Measurements from ENCODE around the gene DRD1.
"Not testable (repeated sequence)": the region's sequence is repeated elsewhere in the genome, so short reads cannot be mapped to it uniquely, and the experiment has no call there.

Gene DRD1

DNA sequence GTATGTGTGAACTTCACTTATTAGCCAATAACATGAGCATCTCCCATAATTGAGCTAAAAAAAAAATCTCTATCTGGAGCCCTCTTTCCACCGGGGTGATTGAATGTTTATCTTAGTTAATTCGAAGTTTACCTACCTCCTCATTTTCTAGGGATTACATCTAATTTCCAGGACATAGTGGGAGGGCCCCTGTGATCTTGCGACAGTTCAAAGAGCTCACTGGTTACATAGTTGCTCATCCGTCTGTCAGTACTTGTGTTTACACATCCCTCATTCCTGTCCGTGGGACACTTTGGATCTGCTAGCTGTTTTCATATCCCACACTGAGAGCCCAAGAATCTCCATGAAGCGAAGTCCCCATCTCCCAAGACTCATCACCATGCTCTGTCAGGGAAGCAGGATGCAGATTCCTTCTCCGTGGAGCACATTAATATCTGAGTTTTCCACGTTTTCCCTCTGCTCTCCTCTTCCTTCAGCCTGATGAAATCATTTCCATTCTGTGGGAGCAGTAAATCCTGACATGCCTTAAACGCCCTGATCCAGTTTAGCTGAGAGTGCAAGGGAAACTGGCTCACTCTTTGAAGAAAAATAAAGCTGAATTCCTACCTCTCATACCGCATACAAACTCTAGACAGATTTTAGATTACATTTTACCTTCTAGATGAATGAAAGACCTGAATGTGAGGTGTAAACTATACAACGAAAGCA lies 24.2 kb upstream of the DRD1 start:
- no peak for DNase-seq

DNA sequence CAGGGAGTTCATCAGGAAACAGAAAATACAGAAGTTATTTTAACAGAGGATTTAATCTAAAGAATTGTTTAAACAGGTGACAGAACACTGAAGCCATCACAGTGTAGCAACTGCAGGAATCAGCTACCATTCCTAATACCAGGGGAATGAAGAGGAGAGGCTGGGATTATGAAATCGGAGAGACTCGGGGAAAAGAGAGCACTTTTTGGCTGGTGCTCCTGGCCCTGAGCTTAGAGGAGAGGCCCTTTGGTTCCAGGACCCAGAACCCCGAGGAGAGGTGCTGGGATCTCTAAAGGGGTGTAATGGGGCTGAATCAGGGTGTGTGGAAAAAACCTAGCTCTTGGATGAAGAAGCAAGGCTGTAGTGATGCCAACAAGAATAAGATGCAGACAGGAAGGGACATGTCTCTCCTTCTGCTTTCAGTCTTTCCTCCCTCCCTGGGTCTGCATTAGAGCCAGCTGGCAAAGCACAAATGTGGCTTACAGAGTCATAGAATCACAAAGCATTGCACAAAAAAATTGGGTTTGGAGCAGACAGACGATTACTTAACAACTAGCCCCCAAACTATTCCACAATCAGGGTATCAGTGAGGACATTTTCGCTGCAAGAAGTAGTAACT lies 22.8 kb upstream of the DRD1 start:
- no peak for DNase-seq

DNA sequence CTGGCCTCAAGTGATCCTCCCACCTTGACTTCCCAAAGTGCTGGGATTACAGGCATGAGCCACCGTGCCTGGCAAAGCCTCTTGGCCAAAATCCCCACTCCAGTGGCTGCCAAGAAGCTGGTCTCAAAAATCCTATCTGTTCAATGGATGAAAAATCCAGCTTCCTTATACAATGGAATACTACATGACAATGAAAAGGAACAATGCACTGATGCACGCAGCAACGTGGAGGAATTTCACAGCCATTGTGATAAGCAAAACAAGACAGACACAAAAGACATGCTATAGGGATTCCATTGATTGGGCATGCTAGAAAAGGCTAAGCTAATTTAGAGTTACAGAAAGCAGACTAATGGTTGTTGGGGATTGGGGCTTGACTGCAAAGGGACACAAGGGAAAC lies 21.3 kb upstream of the DRD1 start:
- no peak for DNase-seq

DNA sequence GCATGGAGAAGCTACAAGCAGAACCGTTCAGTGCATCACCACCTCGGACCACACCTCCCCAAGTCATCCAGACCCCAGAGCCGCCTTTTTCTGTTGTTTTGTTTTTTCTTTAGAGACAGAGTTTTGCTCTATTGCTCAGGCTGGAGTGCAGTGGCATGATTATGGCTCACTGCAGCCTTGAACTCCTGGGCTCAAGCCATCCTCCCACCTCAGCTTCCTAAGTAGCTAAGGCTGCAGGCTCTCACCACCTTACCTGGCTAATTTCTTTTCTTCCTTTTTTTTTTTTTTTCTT lies 20.9 kb upstream of the DRD1 start:
- no peak for DNase-seq

DNA sequence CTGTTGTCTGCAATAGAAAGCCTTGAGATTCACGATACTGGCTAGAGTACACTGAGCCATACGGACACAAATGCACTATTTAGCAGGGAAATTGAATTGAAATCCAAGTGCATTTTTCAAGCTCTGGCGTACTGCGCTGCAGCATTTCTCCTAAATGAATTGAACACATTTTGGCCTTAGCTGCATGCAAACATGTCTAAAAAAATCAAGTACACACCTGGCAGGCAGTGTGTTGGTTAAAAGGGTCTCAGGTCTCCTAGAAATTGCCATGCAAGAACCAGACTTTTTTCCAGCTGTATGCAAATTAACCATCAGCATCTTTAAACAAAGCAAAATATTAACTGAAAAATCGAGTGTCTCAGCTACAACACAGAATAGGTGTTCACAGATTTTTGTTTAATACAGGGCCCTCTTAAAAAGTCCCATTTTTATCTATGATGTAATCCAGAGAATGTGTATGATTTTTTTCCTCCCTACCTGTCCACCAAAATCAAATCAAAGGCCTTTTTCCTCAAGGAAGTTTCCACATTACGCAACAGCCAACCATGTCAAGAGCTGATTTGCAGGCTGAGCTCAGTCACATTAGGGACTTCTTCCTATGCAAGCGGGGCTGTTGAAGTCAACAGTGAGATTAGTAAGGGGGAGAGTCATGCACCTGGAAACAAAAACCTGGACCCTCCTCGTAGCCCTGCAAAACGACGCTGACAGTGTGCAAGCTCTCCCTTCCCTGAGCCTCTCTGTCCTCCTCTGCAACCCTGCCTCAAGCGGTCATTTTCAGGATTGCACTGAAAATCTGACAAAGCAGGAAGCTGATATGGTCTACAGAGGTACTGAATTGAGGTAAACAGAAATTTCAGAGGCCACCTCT lies 20.3 kb upstream of the DRD1 start:
- DNase-seq, result peak; percentile 63

DNA sequence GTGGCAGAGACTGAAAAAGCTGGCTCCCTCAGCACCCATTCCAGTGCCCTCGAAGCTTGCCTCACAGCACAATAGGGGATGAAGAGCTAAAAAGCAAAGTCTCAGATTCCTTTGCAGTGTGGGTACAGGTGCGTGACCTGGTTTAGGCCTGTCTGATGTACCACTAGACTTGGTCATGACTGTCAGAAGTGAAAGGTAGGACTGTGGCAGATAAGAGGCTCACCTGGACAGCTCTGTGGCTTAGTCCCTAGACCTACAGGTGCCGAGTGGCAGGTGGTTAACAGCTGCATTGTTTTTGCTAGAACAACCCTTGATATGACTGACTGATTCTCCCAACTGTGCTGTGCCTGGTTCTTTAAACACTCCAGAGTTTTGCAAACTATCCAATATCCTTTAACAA lies 19.7 kb upstream of the DRD1 start:
- DNase-seq, result no peak

DNA sequence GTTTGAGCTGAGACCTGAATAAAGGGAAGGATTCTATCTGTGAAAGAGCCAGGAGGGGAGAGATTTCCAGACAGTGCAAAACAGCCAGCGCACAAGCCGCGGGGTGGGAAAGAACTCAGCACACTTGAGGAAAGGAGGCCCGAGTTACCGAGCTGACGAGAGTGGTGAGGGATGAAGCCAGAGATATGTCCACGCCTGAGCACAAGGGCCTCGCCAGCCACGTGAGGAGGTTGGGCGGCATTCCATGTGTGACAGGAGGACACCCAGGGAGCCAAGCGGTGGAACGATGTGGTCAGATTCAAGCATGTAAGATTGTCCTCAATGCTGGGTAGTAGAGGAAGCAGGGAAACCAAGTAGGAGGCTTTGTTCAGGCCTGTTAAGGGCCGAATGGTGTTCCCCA lies 17.4 kb upstream of the DRD1 start:
- no peak for DNase-seq

DNA sequence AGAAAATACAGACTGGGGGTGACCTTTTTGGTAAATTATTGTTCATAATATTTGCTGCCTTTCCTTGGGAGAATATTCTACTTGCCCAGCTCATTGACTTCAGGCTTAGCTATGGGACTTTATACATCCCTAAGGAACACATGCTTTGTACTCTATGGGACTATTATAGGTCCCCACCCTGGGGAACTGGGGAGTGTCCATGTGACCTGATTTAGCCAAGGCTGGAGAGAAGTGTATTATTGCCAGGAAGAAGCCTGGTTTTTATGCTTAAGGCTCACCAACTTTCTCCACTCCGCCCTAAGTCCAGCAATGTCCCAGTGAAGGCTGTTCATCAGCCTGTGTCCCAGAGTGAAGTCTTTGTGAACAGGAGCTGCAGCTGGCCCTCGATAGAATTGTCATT lies 16.6 kb upstream of the DRD1 start:
- DNase-seq, result no peak

DNA sequence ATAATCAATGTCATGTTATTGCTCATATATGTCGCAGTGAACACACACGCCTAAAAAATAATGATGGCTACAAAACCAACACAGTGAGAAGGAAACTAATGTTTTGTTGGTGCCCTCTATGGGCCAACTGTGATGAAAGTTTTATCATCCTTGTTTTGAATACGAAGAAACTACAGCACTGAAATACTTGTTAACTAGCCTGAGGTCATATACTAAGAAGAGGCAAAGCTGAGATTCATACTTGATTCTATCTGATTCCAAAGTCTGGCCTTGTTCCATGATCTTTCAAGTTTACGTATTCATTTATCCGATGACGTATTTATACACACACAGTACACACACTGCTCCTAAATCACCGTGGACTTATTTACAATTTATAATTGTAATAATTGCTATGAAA lies 16.1 kb upstream of the DRD1 start:
- DNase-seq, result no peak

DNA sequence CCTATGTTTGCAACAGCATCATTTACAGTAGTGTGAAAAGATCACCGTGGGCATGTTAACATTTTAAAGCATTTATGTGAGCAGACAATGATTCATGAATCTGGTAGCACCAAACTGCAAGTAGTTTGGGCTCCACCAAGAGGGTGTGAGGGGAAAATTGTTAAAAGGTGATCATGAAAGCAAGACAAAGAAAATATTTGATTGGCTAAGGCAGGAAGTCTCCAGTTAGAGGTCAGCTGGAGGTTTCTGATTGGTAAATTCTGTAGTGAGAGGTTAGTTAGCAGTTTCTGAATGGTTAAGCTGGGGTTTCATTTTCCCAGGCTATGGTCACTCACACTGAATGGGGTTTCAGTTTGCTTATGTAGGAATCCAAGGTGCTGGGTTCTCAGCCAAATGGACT lies 13.5 kb upstream of the DRD1 start:
- no peak for DNase-seq

DNA sequence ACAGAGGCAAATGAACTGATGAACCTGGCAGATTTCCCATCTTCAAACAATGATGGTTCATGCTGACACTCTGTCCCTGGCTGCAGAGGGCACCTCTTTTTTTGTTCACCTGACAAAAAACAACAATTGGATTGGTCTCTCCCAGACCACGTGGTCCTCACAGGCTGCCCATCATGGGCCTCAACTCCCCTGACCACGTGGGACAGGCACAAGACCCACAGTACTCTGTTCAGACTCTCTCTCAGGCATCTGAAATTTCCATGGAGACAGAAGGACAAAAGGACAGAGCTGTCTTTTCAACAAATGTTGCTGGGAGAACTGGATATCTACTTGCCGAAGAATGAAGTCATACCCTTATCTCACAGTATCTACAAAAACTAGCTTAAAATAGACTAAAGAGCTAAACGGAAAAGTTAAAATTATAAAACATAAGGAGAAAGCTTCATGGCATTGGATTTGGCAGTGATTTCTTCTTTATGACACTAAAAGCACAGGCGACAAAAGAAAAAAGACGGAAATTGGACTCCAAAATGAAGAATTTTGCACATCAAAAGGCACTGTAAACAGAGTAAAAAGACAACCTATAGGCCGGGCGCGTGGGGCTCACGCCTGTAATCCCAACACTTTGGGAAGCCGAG lies 12.2 kb upstream of the DRD1 start:
- DNase-seq, result no peak

DNA sequence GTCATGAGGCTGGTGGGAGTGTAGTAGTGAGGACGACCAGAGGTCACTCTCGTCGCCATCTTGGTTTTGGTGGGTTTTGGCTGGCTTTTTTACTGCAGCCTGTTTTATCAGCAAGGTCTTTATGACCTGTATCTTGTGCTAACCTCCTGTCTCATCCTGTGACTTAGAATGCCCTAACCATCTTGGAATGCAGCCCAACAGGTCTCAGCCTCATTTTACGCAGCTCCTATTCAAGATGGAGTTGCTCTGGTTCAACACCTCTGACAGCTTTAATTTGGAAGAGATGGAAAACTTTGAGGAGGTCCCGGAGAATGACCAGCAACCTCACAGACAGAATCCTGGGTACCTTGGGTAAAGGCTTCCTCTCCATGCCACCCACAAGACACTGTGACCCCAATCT lies 10.4 kb upstream of the DRD1 start:
- not testable (repeated sequence) for DNase-seq

DNA sequence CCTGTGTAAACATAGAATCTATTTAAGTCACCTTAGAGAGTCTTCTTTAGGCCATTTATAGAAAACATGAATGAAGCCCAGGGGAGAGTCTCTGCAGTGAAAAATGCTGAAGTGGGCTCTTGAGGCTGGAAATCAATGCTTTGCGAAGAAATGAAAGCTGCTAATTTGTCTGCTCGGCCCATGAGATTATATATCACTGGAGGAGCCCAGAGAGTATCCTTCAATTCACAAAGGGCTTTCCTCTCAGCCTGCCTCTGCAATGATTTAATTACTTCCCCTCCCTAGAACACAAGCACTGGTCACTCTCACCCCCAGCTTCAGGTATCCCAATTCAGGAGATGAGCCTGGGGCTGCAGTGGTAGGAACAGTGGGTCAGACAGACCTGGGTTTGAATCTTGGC lies 8.2 kb upstream of the DRD1 start:
- DNase-seq, result no peak

DNA sequence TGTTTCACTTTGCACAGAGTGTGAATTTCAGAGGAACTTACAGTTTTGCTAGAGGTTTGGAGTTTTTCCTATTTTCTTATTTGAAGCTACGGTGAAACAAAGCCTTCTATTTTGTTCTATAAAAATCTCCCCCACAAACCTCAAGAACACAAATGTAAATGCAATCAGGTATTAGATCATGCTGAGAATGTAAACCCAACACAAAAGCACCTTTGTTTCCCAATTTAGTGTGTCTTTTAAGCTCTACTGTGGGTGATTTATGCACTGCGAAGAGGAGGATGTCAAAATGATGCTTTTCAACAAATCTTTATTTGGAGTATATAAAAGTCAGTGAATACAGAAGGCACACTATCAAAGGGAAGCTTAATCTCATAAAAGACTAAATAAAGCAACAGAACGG lies 4.3 kb upstream of the DRD1 start:
- no peak for DNase-seq

DNA sequence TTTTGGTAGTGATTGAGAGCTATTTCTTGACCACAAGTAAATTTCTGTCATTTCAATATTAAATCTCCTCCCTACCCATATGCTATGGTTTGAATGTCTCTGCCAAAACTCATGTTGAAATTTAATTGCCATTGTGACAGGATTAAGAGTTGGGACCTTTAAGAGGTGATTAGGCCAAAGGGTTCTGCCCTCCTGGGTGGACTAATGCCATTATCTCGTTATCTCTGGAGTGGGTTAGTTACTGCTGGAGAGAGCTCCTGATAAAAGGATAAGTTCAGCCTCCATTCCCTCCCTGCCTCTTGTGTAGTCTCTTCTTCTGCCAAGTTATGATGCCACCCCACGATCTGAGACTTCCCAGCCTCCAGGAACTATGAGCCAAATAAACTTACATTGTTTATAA lies 3.6 kb upstream of the DRD1 start:
- no peak for DNase-seq

DNA sequence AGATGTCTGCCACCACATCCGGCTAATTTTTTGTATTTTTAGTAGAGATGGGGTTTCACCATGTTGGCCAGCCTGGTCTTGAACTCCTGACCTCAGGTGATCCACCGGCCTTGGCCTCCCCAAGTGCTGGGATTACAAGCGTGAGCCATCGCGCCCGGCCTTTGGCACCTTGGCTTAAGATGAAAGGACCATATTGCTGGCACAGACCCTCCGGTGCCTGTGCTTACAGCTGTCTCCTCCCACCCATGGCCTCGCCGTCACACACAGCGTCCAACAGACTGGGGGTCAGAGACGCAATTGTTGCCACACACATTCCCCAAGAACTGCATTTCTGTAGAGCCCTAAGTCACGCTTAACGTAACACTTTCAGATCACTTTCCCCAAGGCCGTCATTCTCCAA lies 2.4 kb upstream of the DRD1 start:
- DNase-seq, result not testable (repeated sequence)

DNA sequence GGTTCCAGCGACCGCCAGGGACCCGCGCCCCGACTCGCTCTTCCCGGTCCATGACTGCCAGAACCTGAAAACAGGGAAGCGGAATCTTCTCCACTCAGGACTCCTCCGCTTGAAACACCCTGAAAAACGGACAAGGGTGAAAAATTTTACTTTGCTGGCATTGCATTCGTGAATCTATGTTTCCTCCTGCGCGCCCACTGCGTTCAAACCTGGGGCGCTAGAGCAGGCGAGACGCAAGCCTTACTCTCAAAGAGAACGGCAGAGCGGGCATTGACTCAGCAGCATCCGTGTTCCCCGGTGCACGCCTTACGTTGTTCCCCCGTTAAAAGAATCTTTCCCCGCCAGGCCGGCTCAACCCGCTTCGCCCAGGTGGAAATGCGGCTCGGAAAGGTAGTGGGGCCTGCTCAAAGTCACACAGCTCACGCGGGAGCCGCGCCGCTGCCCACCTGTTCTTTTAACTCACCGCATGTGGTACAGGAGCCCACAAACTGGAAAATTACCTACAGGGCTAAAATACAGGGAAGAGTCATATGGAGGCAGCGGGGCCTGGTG lies 999 bp upstream of the DRD1 start:
- no peak for DNase-seq

DNA sequence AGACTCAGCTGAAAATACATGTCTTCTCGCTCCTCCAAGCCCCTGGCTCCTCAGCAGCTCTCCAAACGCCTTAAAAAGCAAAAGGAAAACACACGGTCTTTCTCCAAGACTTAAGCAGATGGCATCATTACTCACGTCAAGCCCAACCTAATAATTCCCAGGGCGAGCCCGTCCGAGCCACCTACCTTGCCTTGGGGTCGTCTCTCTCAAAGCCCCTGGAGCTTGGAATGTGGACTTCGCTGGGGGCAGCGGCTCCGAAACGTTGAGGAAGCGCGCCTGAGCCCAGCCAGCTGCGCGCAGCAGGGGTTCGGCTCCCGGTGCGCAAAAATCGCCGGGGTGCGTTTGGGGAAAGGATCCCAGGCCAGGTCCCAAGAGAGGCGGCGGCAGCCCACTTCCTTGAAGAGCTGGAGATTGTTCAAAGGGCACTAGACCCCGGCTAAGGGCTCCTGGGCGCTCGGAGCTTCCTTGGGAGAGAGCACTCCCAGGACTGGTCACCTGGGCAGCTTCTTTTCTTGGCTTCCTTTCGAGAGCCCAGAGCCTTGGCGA lies 395 bp downstream of the DRD1 start:
- DNase-seq, result no peak

DNA sequence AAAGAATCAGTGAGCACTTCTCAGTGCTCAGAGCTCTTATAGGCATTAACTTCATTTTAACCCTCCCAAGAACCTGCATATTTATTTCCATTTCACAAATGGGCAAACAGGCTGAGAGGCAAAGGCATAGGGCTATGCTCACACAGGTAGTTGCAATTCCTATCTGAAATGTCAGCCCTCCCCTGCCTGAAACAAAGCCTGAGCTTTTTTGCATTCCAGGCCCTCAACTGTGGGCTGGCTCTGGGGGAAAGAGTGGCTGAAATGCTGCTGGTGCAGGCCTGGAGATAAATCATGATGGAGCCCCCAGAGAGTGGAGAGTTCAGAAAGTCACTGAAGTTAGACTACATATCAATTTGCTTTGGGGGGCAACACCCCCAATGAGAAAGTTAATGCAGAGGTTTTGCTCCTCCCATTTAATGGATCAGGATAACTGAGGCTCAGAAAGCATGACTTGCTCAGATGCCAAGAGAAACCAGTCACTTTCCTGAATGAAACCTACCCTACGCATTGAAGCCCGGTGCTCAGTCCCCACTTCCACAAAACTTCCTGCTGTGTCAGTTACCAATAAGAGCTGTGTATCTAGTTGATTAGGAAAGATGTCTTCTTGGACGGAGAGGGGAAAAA lies 5.6 kb downstream of the DRD1 start:
- DNase-seq, result no peak

DNA sequence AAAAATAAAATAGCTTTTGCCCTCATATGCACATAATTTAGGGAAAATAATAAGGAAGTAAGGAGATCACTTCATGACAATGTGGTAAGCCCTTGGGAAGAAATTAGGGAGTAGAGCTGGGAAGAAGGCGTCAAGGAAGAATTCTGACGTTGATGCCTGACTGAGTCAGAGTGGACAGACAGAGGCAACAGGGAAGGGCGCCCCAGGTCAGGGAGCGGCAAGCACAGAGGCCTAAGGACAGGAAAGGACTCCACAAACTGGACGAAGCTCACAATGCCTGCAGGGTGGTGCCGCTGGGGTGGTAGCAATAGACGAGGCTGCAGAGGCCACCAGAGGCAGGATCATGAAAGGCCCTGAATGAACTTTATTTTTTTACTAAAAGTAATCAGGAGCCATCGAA lies 7.6 kb downstream of the DRD1 start:
- no peak for DNase-seq

DNA sequence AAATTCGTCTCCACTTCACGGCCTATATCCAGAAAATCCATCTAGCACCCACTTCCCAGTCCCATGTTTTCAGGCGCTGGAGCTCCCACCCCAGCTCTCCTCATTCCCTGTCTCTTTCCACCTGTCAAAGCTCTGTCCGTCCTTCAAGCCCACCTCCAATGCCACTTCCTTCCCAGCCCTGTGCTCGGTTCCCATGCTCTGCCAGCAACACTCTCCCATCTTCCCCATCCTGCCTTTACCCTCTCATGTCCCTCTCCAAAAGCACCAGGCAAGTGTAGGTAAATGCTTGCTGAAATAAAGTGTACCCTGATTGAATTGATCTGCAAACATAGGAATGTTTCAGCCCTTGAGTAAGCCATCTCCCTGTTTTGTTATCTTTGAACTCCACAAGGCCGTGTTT lies 9.2 kb downstream of the DRD1 start:
- DNase-seq, result no peak

DNA sequence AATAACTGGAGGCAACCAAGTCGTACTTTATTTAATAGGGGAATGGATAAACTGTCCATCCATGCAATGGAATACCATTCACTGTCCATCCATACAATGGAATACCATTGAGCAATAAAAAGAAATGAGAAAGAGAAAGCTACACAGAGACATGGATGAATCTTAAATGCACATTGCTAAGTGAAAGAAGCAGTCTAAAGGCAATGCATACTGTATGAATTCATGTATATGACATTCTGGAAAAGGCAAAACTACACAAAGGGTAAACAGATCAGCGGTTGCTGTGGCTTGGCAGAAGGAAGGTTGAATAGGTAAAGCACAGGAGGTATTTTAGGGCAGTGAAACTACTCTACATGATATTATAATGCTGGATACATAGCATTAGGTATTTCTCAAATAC lies 16.2 kb downstream of the DRD1 start:
- no peak for DNase-seq

DNA sequence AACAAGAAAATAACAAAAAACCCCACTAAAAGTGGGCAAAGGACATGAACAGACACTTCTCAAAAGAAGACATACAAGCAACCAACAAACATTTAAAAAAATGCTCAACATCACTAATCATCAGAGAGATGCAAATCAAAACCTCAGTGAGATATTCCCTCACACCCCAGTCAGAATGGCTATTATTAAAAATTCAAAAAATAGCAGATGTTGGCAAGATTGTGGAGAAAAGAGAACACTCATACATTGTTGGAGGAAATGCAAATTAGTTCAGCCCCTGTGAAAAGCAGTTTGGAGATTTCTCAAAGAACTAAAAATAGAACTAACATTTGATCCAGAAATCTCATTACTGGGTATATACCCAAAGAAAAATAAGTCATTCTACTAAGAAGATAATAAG lies 19.4 kb downstream of the DRD1 start:
- DNase-seq, result not testable (repeated sequence)
